A673 (cell line): ENCODE data around the gene PGLYRP3. TPM values are rescaled to one million over a fixed set of nuclear protein-coding genes. Genes with fewer than 3 reads are reported as not detected.

Experiments used
- BruUV-seq: library from RNA; stranded (reverse); fragments of 400-500 nt; replicated peaks from 2 replicates; lab custom pipeline; 2021; lab: Mats Ljungman, UMichigan
- CTCF ChIA-PET: fragments of 300-600 bp; sonication (Branson Sonifier 250); formaldehyde crosslinking; loops from one replicate; lab custom pipeline; 2022; ENCODE audit warnings: antibody characterized with exemption; lab: Charles Lee
- POLR2A ChIA-PET: fragments of 300-600 bp; sonication (Branson Sonifier 250); formaldehyde crosslinking; loops from one replicate; lab custom pipeline; 2022; ENCODE audit warnings: antibody characterized with exemption; ENCODE audit not compliant: low non-redundant PET; lab: Charles Lee
- DNase-seq: peaks from one replicate; pipeline ENCODE4 v3.0.0-alpha.2; 2015; ENCODE audit warnings: low spot score
- H3K27ac ChIP-seq: fragments of 200-600 bp; sonication (generic); 2 replicates; pipeline ENCODE4 v1.5.1; 2016; ENCODE audit warnings: mixed run types, low read depth, mild to moderate bottlenecking, mixed read lengths, antibody characterized with exemption, low read length; ENCODE audit not compliant: poor library complexity, severe bottlenecking
- H3K27me3 ChIP-seq: fragments of 200-600 bp; sonication (generic); replicated peaks from 2 replicates; pipeline ENCODE4 v1.6.1; 2017; ENCODE audit warnings: mixed run types, low read depth, mild to moderate bottlenecking, mixed read lengths, antibody characterized with exemption, low read length; ENCODE audit not compliant: insufficient read depth, poor library complexity
- H3K36me3 ChIP-seq: fragments of 200-600 bp; sonication (generic); 2 replicates; pipeline ENCODE4 v1.6.1; 2016; ENCODE audit warnings: mixed run types, mild to moderate bottlenecking, mixed read lengths, antibody characterized with exemption, low read length; ENCODE audit not compliant: insufficient read depth, poor library complexity, severe bottlenecking
- H3K4me1 ChIP-seq: fragments of 200-600 bp; sonication (generic); 2 replicates; pipeline ENCODE4 v1.6.1; 2017; ENCODE audit warnings: mixed run types, mild to moderate bottlenecking, mixed read lengths, antibody characterized with exemption, low read length; ENCODE audit not compliant: insufficient read depth, poor library complexity, severe bottlenecking
- H3K4me3 ChIP-seq: fragments of 200-600 bp; sonication (generic); 2 replicates; pipeline ENCODE4 v1.5.1; 2016; ENCODE audit warnings: low read depth, mixed run types, mild to moderate bottlenecking, mixed read lengths, low read length; ENCODE audit not compliant: poor library complexity, severe bottlenecking
- H3K9me3 ChIP-seq: fragments of 200-600 bp; sonication (generic); 2 replicates; pipeline ENCODE4 v1.6.1; 2016; ENCODE audit warnings: mixed run types, low read depth, mild to moderate bottlenecking, mixed read lengths, antibody characterized with exemption, low read length; ENCODE audit not compliant: poor library complexity, severe bottlenecking
- EZH2 ChIP-seq: fragments of 200-600 bp; sonication (generic); IDR thresholded peaks from 2 replicates; pipeline ENCODE4 v1.6.1; 2017; ENCODE audit warnings: borderline replicate concordance, low read depth, mild to moderate bottlenecking, mixed read lengths, antibody characterized with exemption, low read length; ENCODE audit not compliant: poor library complexity, severe bottlenecking
- intact Hi-C: fragments of 100-400 bp; cut with micrococcal nuclease; formaldehyde crosslinking; loops from one replicate; pipeline ENCODE4 v1.10.0; 2022; ENCODE audit not compliant: unreplicated experiment
- total RNA-seq: library from RNA; stranded (reverse); gene quantifications from 2 replicates; pipeline ENCODE4 v1.2.3, GENCODE V29; 2021
- TF ChIP-seq, protein P1 (sequence below): fragments of 300-800, 200-600 bp; sonication (generic); conservative IDR thresholded peaks from 2 replicates; pipeline ENCODE4 v1.5.1; 2017; ENCODE audit warnings: low read depth, mild to moderate bottlenecking, antibody characterized with exemption, low read length, moderate library complexity, mixed read lengths

Gene PGLYRP3
- total RNA-seq, 1 experiment from 2014 or later = not detected

DNA sequence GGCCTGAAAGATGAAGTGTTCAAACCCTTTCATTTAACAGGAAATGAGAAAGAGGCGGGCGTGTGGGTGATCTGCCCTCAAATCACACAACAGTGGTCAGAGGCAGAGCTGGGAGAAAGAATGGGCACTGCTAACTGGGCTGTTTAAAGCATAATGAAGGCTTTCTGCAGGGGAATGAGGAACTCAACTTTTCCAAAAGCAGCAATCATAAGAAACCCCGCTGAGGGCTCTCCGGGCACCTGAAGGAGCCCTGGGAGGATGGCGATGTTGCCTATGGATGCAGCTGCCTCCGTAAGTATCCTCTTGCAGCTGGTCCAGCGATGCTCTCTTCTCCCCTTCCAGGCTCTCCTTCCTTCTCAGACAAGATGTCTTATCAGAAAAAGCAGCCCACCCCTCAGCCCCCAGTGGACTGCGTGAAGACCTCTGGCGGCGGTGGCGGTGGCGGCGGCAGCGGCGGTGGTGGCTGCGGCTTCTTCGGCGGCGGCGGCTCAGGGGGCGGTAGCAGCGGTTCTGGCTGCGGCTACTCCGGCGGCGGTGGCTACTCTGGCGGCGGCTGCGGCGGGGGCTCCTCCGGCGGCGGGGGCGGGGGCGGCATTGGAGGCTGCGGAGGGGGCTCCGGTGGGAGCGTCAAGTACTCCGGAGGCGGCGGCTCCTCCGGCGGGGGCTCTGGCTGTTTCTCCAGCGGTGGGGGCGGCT lies 52.0 kb downstream of the PGLYRP3 start:
- H3K27ac ChIP-seq = no peak overlapping the region
- no peaks in the 10 kb centered on the region for H3K36me3 ChIP-seq
- peak; percentile 19 for TF ChIP-seq EZH2
- TF ChIP-seq, protein P1, sequence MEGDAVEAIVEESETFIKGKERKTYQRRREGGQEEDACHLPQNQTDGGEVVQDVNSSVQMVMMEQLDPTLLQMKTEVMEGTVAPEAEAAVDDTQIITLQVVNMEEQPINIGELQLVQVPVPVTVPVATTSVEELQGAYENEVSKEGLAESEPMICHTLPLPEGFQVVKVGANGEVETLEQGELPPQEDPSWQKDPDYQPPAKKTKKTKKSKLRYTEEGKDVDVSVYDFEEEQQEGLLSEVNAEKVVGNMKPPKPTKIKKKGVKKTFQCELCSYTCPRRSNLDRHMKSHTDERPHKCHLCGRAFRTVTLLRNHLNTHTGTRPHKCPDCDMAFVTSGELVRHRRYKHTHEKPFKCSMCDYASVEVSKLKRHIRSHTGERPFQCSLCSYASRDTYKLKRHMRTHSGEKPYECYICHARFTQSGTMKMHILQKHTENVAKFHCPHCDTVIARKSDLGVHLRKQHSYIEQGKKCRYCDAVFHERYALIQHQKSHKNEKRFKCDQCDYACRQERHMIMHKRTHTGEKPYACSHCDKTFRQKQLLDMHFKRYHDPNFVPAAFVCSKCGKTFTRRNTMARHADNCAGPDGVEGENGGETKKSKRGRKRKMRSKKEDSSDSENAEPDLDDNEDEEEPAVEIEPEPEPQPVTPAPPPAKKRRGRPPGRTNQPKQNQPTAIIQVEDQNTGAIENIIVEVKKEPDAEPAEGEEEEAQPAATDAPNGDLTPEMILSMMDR = no peak
- H3K4me3 ChIP-seq = peak overlapping the region; percentile 52
- no peaks in the 10 kb centered on the region for H3K9me3 ChIP-seq
- peaks cover 42% of the 10 kb centered on the region for H3K27me3 ChIP-seq
- no peak for DNase-seq
- intact Hi-C loops = no loop called here
- BruUV-seq = no TSS peak
- H3K4me1 ChIP-seq = peaks cover 5% of the 10 kb centered on the region
- ChIA-PET CTCF (no interaction called here), POLR2A (no interaction called here)

DNA sequence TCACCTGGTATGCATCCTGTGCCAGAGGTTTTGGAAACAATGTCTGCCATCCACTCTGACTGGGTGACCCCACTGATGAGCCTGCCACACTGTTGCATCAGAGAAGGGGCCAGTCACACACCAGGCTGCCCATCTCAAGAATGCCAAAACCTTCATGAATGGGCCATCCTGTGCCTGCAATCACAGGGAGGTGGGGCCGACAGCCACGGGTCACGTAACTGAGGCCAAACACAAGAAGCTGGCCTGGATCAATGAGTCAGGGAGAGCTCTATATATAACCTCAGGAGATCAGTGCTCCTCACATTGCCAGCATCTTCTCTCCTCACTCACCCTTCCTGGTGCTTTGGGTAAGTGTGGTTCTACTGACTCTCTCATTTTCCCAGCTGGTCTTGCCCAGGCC lies 53.4 kb downstream of the PGLYRP3 start, which contains the start of gene LORICRIN:
TSS of gene LORICRIN (plus strand) at position 301 of the 400 bp plus-strand sequence. CDS start 1,263 bp downstream, outside the sequence.
- no peaks in the 10 kb centered on the region for H3K9me3 ChIP-seq
- peaks cover 42% of the 10 kb centered on the region for H3K27me3 ChIP-seq
- H3K4me3 ChIP-seq = no peak within 1 kb of the TSS
- no peak within 1 kb of the TSS for H3K27ac ChIP-seq
- DNase-seq = no peak
- TF ChIP-seq, protein P1 = no peak
- no peak for TF ChIP-seq EZH2
- H3K4me1 ChIP-seq = peaks cover 5% of the 10 kb centered on the region
- intact Hi-C loops = no loop called here
- POLR2A ChIA-PET = no interaction called here
- H3K36me3 ChIP-seq = no peaks in the 10 kb centered on the region
- CTCF ChIA-PET = no interaction called here
- BruUV-seq = no TSS peak

DNA sequence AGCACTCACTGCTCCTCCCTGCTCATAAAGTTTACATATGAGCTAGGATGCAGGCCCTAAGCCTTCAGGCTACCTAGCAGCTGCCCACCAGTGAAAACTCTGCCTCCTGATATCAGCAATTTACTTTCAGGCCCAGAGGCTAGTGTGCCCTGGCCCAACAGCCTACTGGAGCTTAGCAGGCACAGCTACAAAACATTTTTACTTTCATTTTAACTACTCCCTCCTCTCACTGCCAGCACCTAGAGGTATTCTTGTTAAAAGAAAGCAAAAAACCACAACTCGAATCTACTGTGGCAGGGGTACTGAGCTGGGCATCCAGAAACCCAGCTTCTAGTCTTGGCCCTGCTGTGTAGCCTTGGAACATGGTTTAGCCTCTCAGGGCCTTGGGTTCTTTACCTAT lies 59.1 kb downstream of the PGLYRP3 start:
- ChIA-PET CTCF (no interaction called here), POLR2A (no interaction called here)
- TF ChIP-seq EZH2 = no peak
- TF ChIP-seq, protein P1 = no peak
- Histone ChIP-seq H3K36me3 (no peaks in the 10 kb centered on the region), H3K27me3 (peaks cover 6% of the 10 kb centered on the region), H3K9me3 (no peaks in the 10 kb centered on the region), H3K27ac (no peak overlapping the region), H3K4me1 (no peaks in the 10 kb centered on the region), H3K4me3 (no peak overlapping the region)
- intact Hi-C loops = no loop called here
- no peak for DNase-seq
- no TSS peak for BruUV-seq
